ENCODE results near the gene PDSS2. TPM values are rescaled to one million over a fixed set of nuclear protein-coding genes. Genes with fewer than 3 reads are reported as not detected.

Gene PDSS2
- total and polyA plus RNA-seq, 9 of the 15 experiments (the other 6 are each of a cell fraction or from before 2014, with no cell fraction given), result 5.8 to 21.1 (median 12.0) TPM

GRCh38 chr6:107205058-107205998 is 254.0 kb downstream of the PDSS2 start (continued):
- TF ChIP-seq RERE (CRISPR knock-in tag; IDR thresholded peaks at IDR 0.05; ENCODE audit: borderline replicate concordance) (no peak), MAZ (CRISPR knock-in tag; conservative IDR thresholded peaks at IDR 0.05 in 1 of 2, IDR thresholded peaks at IDR 0.05 in 1 of 2) (no peak), C11orf30 (IDR thresholded peaks at IDR 0.05; ENCODE audit: low read depth) (no peak), LARP7 (IDR thresholded peaks at IDR 0.05) (no peak), FOXK1 (CRISPR knock-in tag; IDR thresholded peaks at IDR 0.05; ENCODE audit: borderline replicate concordance) (no peak), XRCC5 (IDR thresholded peaks at IDR 0.05; ENCODE audit: low read depth, low read length) (no peak), SNIP1 (IDR thresholded peaks at IDR 0.05; ENCODE audit: low read depth) (no peak), PBX2 (CRISPR knock-in tag; IDR thresholded peaks at IDR 0.05; ENCODE audit: low read depth) (no peak), PBX2 (tag; conservative IDR thresholded peaks at IDR 0.05; ENCODE audit: low read depth) (no peak)
